Stomach (tissue), 4 donors: ENCODE data around the gene ZGPAT.

Experiments used
- EP300 ChIP-seq: sonication (generic); formaldehyde crosslinking; IDR thresholded peaks from one replicate; pipeline ENCODE4 v1.6.1; 2017; ENCODE audit warnings: antibody characterized with exemption
- POLR2A ChIP-seq, 4 donors: fragments of 450-650 bp; IDR thresholded peaks; one replicate each; pipeline ENCODE4 v1.6.1; 2016; ENCODE audit warnings: antibody characterized with exemption in 4 of 4, control low read depth in 2 of 4, mild to moderate bottlenecking in 1 of 4, moderate library complexity in 1 of 4
- TF ChIP-seq, protein P1 (sequence below), 7 experiments: fragments of 450-650 bp in 4 of 7; fragments of 200-600 bp in 3 of 7; sonication (generic) in 3 of 7; IDR thresholded peaks; one replicate each; pipeline ENCODE4 v1.5.1; 2016 to 2019; ENCODE audit warnings: antibody characterized with exemption in 7 of 7, control low read depth in 2 of 7, mild to moderate bottlenecking in 1 of 7

DNA sequence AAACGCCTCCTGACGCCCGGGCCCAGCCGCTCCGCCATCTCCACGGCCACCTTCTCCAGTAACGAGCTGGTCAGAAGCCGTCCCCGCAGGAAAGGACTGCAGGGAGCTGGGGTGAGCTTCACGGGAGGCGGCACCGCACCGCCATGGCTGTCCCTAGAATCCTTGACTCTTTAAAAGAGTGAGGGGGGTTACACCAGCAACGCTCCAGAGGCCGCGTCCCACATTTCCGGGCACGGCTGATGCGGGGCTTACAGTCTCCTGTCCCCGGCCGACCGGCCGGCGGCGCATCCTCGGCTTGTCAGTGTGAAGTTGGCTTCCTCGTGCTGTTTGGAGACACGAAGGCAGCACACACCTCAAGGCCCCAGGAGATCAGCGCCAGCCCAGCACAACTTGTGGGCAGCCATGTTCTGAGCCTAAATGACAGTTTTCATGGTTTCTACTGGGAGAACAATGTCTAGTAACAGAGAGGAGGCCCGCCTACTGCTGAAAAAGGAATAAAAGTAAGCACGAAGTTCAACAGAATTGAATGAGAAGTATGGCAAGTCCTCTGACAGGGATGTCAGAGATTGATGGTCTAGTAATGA, 62.1 kb downstream of the ZGPAT start:
- TF ChIP-seq POLR2A (IDR thresholded peaks at IDR 0.05), result no peak
- TF ChIP-seq, protein P1, sequence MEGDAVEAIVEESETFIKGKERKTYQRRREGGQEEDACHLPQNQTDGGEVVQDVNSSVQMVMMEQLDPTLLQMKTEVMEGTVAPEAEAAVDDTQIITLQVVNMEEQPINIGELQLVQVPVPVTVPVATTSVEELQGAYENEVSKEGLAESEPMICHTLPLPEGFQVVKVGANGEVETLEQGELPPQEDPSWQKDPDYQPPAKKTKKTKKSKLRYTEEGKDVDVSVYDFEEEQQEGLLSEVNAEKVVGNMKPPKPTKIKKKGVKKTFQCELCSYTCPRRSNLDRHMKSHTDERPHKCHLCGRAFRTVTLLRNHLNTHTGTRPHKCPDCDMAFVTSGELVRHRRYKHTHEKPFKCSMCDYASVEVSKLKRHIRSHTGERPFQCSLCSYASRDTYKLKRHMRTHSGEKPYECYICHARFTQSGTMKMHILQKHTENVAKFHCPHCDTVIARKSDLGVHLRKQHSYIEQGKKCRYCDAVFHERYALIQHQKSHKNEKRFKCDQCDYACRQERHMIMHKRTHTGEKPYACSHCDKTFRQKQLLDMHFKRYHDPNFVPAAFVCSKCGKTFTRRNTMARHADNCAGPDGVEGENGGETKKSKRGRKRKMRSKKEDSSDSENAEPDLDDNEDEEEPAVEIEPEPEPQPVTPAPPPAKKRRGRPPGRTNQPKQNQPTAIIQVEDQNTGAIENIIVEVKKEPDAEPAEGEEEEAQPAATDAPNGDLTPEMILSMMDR (IDR thresholded peaks at IDR 0.05), result no peak
- no peak for TF ChIP-seq EP300
